ENCODE data around the gene PCSK5.

DNA sequence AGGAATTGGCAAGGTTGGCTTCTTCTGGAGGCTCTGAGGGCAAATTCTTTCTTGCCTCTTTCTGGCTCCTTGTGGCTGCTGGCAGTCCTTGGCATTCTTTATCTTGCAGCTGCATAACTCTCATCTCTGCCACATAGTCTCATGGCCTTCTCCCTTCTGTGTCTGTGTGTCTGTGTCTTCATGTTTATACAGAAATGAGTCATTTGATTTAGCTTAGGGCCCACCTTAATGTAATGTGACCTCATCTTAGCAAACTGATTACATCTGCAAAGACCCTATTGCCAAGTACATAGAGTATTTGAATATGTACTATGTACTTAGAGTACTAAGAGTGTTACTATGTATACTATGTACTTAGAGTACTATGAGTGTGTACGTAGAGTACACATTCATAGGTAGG, 381.3 kb downstream of the PCSK5 start:
- TF ChIP-seq POLR2AphosphoS5 (IDR thresholded peaks at IDR 0.05; ENCODE audit: insufficient read depth, low read depth, low read length) (no peak), POLR2A (IDR thresholded peaks at IDR 0.05; ENCODE audit: low read depth, low read length) (no peak), EZH2 (IDR thresholded peaks at IDR 0.05; ENCODE audit: borderline replicate concordance, low read depth, low read length, severe bottlenecking) (no peak), FOS (IDR thresholded peaks at IDR 0.05; ENCODE audit: borderline replicate concordance, insufficient read depth, low read length) (no peak)
- TF ChIP-seq, protein P1, sequence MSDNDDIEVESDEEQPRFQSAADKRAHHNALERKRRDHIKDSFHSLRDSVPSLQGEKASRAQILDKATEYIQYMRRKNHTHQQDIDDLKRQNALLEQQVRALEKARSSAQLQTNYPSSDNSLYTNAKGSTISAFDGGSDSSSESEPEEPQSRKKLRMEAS (IDR thresholded peaks at IDR 0.05; ENCODE audit: insufficient read depth, insufficient read length) = no peak
- TF ChIP-seq, protein P2, sequence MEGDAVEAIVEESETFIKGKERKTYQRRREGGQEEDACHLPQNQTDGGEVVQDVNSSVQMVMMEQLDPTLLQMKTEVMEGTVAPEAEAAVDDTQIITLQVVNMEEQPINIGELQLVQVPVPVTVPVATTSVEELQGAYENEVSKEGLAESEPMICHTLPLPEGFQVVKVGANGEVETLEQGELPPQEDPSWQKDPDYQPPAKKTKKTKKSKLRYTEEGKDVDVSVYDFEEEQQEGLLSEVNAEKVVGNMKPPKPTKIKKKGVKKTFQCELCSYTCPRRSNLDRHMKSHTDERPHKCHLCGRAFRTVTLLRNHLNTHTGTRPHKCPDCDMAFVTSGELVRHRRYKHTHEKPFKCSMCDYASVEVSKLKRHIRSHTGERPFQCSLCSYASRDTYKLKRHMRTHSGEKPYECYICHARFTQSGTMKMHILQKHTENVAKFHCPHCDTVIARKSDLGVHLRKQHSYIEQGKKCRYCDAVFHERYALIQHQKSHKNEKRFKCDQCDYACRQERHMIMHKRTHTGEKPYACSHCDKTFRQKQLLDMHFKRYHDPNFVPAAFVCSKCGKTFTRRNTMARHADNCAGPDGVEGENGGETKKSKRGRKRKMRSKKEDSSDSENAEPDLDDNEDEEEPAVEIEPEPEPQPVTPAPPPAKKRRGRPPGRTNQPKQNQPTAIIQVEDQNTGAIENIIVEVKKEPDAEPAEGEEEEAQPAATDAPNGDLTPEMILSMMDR (IDR thresholded peaks at IDR 0.05; ENCODE audit: extremely low read depth in 1 of 2, insufficient read depth in 1 of 2, low read depth in 1 of 2, low read length in 2 of 2) = no peak
